Spleen (tissue), 7 donors: Measurements from ENCODE around the gene FGGY.

ENCODE experiments used
- POLR2A ChIP-seq, 3 donors: fragments of 450-650 bp; IDR thresholded peaks; one replicate each; pipeline ENCODE4 v1.5.1; 2017; ENCODE audit warnings: antibody characterized with exemption in 3 of 3, mild to moderate bottlenecking in 1 of 3
- TF ChIP-seq, protein P1 (sequence below), 11 experiments: fragments of 200-600 bp in 7 of 11; fragments of 450-650 bp in 4 of 11; sonication (generic) in 4 of 11; IDR thresholded peaks in 8 of 11; conservative IDR thresholded peaks in 3 of 11; 1 replicate in 7 of 11; 2 replicates in 4 of 11; pipeline versions ENCODE4 v1.4.0 to v1.8.0; 2016 to 2021; ENCODE audit warnings: antibody characterized with exemption in 11 of 11, inconsistent platforms in 4 of 11, mild to moderate bottlenecking in 1 of 11
- donor health status: DM: no; HTN: no; CAD: no; lungs with moderate emphysema.
- donor health status: DM: no; HTN: no; CAD: no.
- donor health status: DM: no; HTN: no; CAD: no.

DNA sequence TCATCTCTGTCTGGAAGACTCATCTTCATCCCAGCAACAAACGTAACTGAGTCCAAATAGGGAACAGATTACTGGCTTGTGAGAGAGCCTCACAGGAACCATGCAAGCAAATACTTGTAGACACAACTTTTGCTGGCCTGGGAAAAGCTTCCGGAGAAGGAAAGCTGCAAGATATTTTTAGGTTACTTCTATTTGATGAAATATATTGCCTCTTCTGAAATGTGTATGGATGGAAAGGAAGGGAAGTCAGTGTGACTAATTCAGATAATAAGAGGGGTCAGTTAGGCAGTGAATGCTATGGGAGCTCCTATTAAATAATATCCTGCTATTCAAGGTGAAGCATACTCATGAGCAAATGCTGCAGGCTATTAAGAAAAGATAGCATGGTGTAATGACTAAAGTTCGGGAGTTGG is 20.4 kb upstream of the FGGY start:
- no peak for TF ChIP-seq POLR2A (IDR thresholded peaks at IDR 0.05)
- TF ChIP-seq, protein P1, sequence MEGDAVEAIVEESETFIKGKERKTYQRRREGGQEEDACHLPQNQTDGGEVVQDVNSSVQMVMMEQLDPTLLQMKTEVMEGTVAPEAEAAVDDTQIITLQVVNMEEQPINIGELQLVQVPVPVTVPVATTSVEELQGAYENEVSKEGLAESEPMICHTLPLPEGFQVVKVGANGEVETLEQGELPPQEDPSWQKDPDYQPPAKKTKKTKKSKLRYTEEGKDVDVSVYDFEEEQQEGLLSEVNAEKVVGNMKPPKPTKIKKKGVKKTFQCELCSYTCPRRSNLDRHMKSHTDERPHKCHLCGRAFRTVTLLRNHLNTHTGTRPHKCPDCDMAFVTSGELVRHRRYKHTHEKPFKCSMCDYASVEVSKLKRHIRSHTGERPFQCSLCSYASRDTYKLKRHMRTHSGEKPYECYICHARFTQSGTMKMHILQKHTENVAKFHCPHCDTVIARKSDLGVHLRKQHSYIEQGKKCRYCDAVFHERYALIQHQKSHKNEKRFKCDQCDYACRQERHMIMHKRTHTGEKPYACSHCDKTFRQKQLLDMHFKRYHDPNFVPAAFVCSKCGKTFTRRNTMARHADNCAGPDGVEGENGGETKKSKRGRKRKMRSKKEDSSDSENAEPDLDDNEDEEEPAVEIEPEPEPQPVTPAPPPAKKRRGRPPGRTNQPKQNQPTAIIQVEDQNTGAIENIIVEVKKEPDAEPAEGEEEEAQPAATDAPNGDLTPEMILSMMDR (IDR thresholded peaks at IDR 0.05 in 8 of 11, conservative IDR thresholded peaks at IDR 0.05 in 3 of 11), result no peak
